GM18499 (cell line): ENCODE data around the gene MYO1D.
"Not testable (repeated sequence)": the region's sequence is repeated elsewhere in the genome, so short reads cannot be mapped to it uniquely, and the experiment has no call there.

ENCODE experiments used
- ATAC-seq: cut with Tn5 transposase; IDR thresholded peaks from one replicate; pipeline ENCODE4 v1.9.1; 2021; ENCODE audit warnings: moderate number of reproducible peaks; ENCODE audit not compliant: insufficient read depth, unreplicated experiment

The MYO1D gene

GRCh38 chr17:32646941-32647340 lies 230.0 kb downstream of the MYO1D start:
- ATAC-seq, result no peak

- ATAC-seq, result not testable (repeated sequence)
These were observed 235.4 kb downstream of the MYO1D start for GRCh38 chr17:32641514-32641913.

- no peak for ATAC-seq
These were observed 240.2 kb downstream of the MYO1D start for GRCh38 chr17:32636598-32637218.

GRCh38 chr17:32634167-32634566 lies 242.8 kb downstream of the MYO1D start:
- no peak for ATAC-seq

GRCh38 chr17:32631341-32632096 lies 245.4 kb downstream of the MYO1D start:
- no peak for ATAC-seq

- ATAC-seq, result no peak
These were observed 247.2 kb downstream of the MYO1D start for GRCh38 chr17:32629563-32630190.

GRCh38 chr17:32628271-32629044 lies 248.5 kb downstream of the MYO1D start:
- ATAC-seq, result no peak

GRCh38 chr17:32627239-32627996 lies 249.5 kb downstream of the MYO1D start:
- no peak for ATAC-seq

- ATAC-seq, result no peak
These were observed 250.5 kb downstream of the MYO1D start for GRCh38 chr17:32626379-32626791.

- ATAC-seq, result no peak
These were observed 251.0 kb downstream of the MYO1D start for GRCh38 chr17:32625971-32626370.

GRCh38 chr17:32623196-32623595 lies 253.7 kb downstream of the MYO1D start:
- no peak for ATAC-seq

- no peak for ATAC-seq
These were observed 254.4 kb downstream of the MYO1D start for GRCh38 chr17:32622540-32622939.

- ATAC-seq, result no peak
These were observed 255.2 kb downstream of the MYO1D start for GRCh38 chr17:32621612-32622312.

GRCh38 chr17:32615326-32615725 lies 261.6 kb downstream of the MYO1D start:
- ATAC-seq, result no peak

GRCh38 chr17:32610943-32611342 lies 266.0 kb downstream of the MYO1D start:
- no peak for ATAC-seq

GRCh38 chr17:32609884-32610650 lies 266.9 kb downstream of the MYO1D start:
- ATAC-seq, result no peak

GRCh38 chr17:32609085-32609484 lies 267.8 kb downstream of the MYO1D start:
- no peak for ATAC-seq

GRCh38 chr17:32608267-32608666 lies 268.7 kb downstream of the MYO1D start:
- ATAC-seq, result no peak

- no peak for ATAC-seq
These were observed 272.0 kb downstream of the MYO1D start for GRCh38 chr17:32604966-32605365.
